Activated naive CD4-positive, alpha-beta T cell treated with anti-CD3 and anti-CD28 coated beads, Interleukin-2, amount 50 U/mL, for 72 hours (primary cell): Measurements from ENCODE around the gene CHCT1. TPM values are rescaled to one million over a fixed set of nuclear protein-coding genes. Genes with fewer than 3 reads are reported as not detected.
A peak's percentile ranks its signal among the peaks of the same experiment; 100 is the strongest.
"Not testable (repeated sequence)": the region's sequence is repeated elsewhere in the genome, so short reads cannot be mapped to it uniquely, and the experiment has no call there.

Experiments
- ATAC-seq, 2 donors: fragments of 150-1000 bp; cut with Tn5 transposase; 2 replicates each; pipeline ENCODE4 v1.10.0; 2021; ENCODE audit warnings: mild to moderate bottlenecking in 2 of 2, moderate library complexity in 2 of 2
- DNase-seq, 2 donors: peaks; one replicate each; pipeline ENCODE4 v3.0.0; 2021 to 2022; ENCODE audit warnings: low spot score in 2 of 2
- H3K27ac Mint-ChIP-seq, 2 donors: one replicate each; pipeline ENCODE4 v1.8.0; 2022; ENCODE audit warnings: mild to moderate bottlenecking in 2 of 2, mixed read lengths in 2 of 2
- H3K36me3 Mint-ChIP-seq, 2 donors: one replicate each; pipeline ENCODE4 v1.8.0; 2022; ENCODE audit warnings: mixed read lengths in 2 of 2
- H3K9me3 Mint-ChIP-seq, 2 donors: one replicate each; pipeline ENCODE4 v1.8.0; 2022; ENCODE audit warnings: mixed read lengths in 2 of 2
- total RNA-seq, 2 donors: library from RNA; stranded (reverse); gene quantifications; one replicate each; pipeline ENCODE4 v1.2.3, GENCODE V29; 2022

The CHCT1 gene
- total RNA-seq = 1 to 10 TPM in 1 of 2 donors, under 1 TPM in 1; 0.41 to 2.7 TPM

GRCh38 chr17:60422162-60422665, at the start of gene CHCT1:
TSS of gene CHCT1 (plus strand) at chr17:60422489. CDS start at chr17:60422593, 104 bp downstream.
- no peak for ATAC-seq
- H3K36me3 Mint-ChIP-seq = no peaks in the 10 kb centered on the region
- H3K27ac Mint-ChIP-seq = peak within 1 kb of the TSS; percentile 80 to 84
- DNase-seq = no peak
- H3K9me3 Mint-ChIP-seq = peaks cover 0 to 4% of the 10 kb centered on the region in 2 donors

GRCh38 chr17:60372790-60373483, 49.4 kb upstream of the CHCT1 start:
- H3K27ac Mint-ChIP-seq = peak overlapping the region in 1 of 2 donors; percentile 29
- no peaks in the 10 kb centered on the region for H3K36me3 Mint-ChIP-seq
- H3K9me3 Mint-ChIP-seq = no peaks in the 10 kb centered on the region
- ATAC-seq = peak; percentile 95 to 97
- DNase-seq = no peak

- not testable (repeated sequence) for DNase-seq, H3K9me3 Mint-ChIP-seq, H3K27ac Mint-ChIP-seq, ATAC-seq, H3K36me3 Mint-ChIP-seq
These were observed 44.1 kb upstream of the CHCT1 start for GRCh38 chr17:60378187-60378586.

- H3K36me3 Mint-ChIP-seq, ATAC-seq, H3K27ac Mint-ChIP-seq, DNase-seq, H3K9me3 Mint-ChIP-seq: not testable (repeated sequence)
These were observed 42.8 kb upstream of the CHCT1 start for GRCh38 chr17:60379461-60379860.

GRCh38 chr17:60381958-60382357, 40.3 kb upstream of the CHCT1 start:
- H3K27ac Mint-ChIP-seq = no peak overlapping the region
- H3K9me3 Mint-ChIP-seq = no peaks in the 10 kb centered on the region
- H3K36me3 Mint-ChIP-seq = no peaks in the 10 kb centered on the region
- ATAC-seq (no peak), DNase-seq (no peak)

- Mint-ChIP-seq H3K36me3 (no peaks in the 10 kb centered on the region), H3K9me3 (no peaks in the 10 kb centered on the region), H3K27ac (no peak overlapping the region)
- ATAC-seq (no peak), DNase-seq (no peak)
These were observed 38.9 kb upstream of the CHCT1 start for GRCh38 chr17:60383379-60383778.

- not testable (repeated sequence) for DNase-seq, H3K9me3 Mint-ChIP-seq, ATAC-seq, H3K36me3 Mint-ChIP-seq
- H3K27ac Mint-ChIP-seq = peak overlapping the region in 1 of 2 donors; percentile 5
These were observed 37.4 kb upstream of the CHCT1 start for GRCh38 chr17:60384921-60385320.

- no peak overlapping the region for H3K27ac Mint-ChIP-seq
- ATAC-seq (no peak), DNase-seq (no peak)
- no peaks in the 10 kb centered on the region for H3K9me3 Mint-ChIP-seq
- peaks cover 4 to 8% of the 10 kb centered on the region in 2 donors for H3K36me3 Mint-ChIP-seq
These were observed 35.9 kb upstream of the CHCT1 start for GRCh38 chr17:60386147-60387058.

- DNase-seq (no peak), ATAC-seq (no peak)
- no peak overlapping the region for H3K27ac Mint-ChIP-seq
- no peaks in the 10 kb centered on the region for H3K9me3 Mint-ChIP-seq
- peaks cover 5 to 9% of the 10 kb centered on the region in 2 donors for H3K36me3 Mint-ChIP-seq
These were observed 34.6 kb upstream of the CHCT1 start for GRCh38 chr17:60387666-60388065.

- Mint-ChIP-seq H3K9me3 (no peaks in the 10 kb centered on the region), H3K27ac (no peak overlapping the region), H3K36me3 (peaks cover 6 to 9% of the 10 kb centered on the region in 2 donors)
- DNase-seq = no peak
- no peak for ATAC-seq
These were observed 33.5 kb upstream of the CHCT1 start for GRCh38 chr17:60388742-60389141.

- Mint-ChIP-seq H3K36me3 (peaks cover 9 to 12% of the 10 kb centered on the region in 2 donors), H3K9me3 (no peaks in the 10 kb centered on the region), H3K27ac (no peak overlapping the region)
- DNase-seq (no peak), ATAC-seq (no peak)
These were observed 32.1 kb upstream of the CHCT1 start for GRCh38 chr17:60390186-60390585.

GRCh38 chr17:60390925-60391470, 31.3 kb upstream of the CHCT1 start:
- DNase-seq (peak in 1 of 2 donors; percentile 26), ATAC-seq (no peak)
- peaks cover 9 to 12% of the 10 kb centered on the region in 2 donors for H3K36me3 Mint-ChIP-seq
- no peaks in the 10 kb centered on the region for H3K9me3 Mint-ChIP-seq
- H3K27ac Mint-ChIP-seq = peak overlapping the region; percentile 93 to 96

- no peaks in the 10 kb centered on the region for H3K9me3 Mint-ChIP-seq
- peak; percentile 34 to 46 for ATAC-seq
- peaks cover 9 to 12% of the 10 kb centered on the region in 2 donors for H3K36me3 Mint-ChIP-seq
- DNase-seq = peak in 1 of 2 donors; percentile 57
- peak overlapping the region; percentile 93 to 96 for H3K27ac Mint-ChIP-seq
These were observed 30.7 kb upstream of the CHCT1 start for GRCh38 chr17:60391471-60392041.

GRCh38 chr17:60392042-60392844, 30.0 kb upstream of the CHCT1 start, which contains the start of gene USP32:
TSS of gene USP32 (minus strand) at chr17:60392133. CDS start at chr17:60391939, 194 bp downstream.
- Mint-ChIP-seq H3K36me3 (peaks cover 9 to 12% of the 10 kb centered on the region in 2 donors), H3K9me3 (no peaks in the 10 kb centered on the region), H3K27ac (peak within 1 kb of the TSS; percentile 96 to 97)
- peak; percentile 90 to 93 for ATAC-seq
- peak; percentile 97 to 98 for DNase-seq

GRCh38 chr17:60392845-60393702, 29.2 kb upstream of the CHCT1 start:
- DNase-seq = peak in 1 of 2 donors; percentile 31
- peak overlapping the region; percentile 96 to 97 for H3K27ac Mint-ChIP-seq
- peak in 1 of 2 donors; percentile 33 for ATAC-seq
- H3K9me3 Mint-ChIP-seq = no peaks in the 10 kb centered on the region
- peaks cover 9 to 12% of the 10 kb centered on the region in 2 donors for H3K36me3 Mint-ChIP-seq
